ENCODE measurements around the gene RNF144B. TPM values are rescaled to one million over a fixed set of nuclear protein-coding genes. Genes with fewer than 3 reads are reported as not detected.

Gene RNF144B
- total and polyA plus RNA-seq, 2 of the 13 experiments (the other 11 are each of a cell fraction or from before 2014, with no cell fraction given): 1.8 to 4.3 TPM

- H3K4me2 ChIP-seq (ENCODE audit: low read depth, low read length): no peak overlapping the region
- no TSS peak for BruUV-seq (replicated peaks)
- POLR2A ChIA-PET: interaction anchor here (0.9 kb wide), 1 partner anchor 9 kb away, joined by 5 read pairs; the partner anchor contains the start of gene RNF144B
- H3K9ac ChIP-seq (ENCODE audit: insufficient read depth, low read depth, low read length): no peak overlapping the region
- no peak overlapping the region for H3K27ac ChIP-seq (ENCODE audit: extremely low read length, insufficient read depth, low read length)
- H3K4me3 ChIP-seq (replicated peaks in 1 of 3; ENCODE audit: insufficient read depth in 1 of 3, low read depth in 2 of 3, low read length in 3 of 3): no peak overlapping the region
- CTCF ChIA-PET (ENCODE audit: low intra/inter-chr PET ratio, low total read pairs): no interaction called here
- H3K9me3 ChIP-seq (ENCODE audit: low read length): no peaks in the 10 kb centered on the region
- peaks cover 1% of the 10 kb centered on the region for H3K4me1 ChIP-seq (ENCODE audit: insufficient read depth, low read length)
- DNase-seq (ENCODE audit: low spot score) (no peak), FAIRE-seq (no peak), ATAC-seq (no peak)
- H4K20me1 ChIP-seq (ENCODE audit: insufficient read depth, low read length): no peaks in the 10 kb centered on the region
- no peaks in the 10 kb centered on the region for H3K27me3 ChIP-seq (ENCODE audit: control insufficient read depth in 1 of 2, insufficient read depth in 2 of 2, low read length in 2 of 2)
- H2AFZ ChIP-seq (ENCODE audit: low read length): no peak overlapping the region
- intact Hi-C loops (cut with micrococcal nuclease; ENCODE audit: unreplicated experiment): no loop called here
- 94% methylated on average over 1 of the region's 1 CpG for WGBS (ENCODE audit: low lambda C conversion rate)
- H3K36me3 ChIP-seq (replicated peaks in 1 of 2; ENCODE audit: control insufficient read depth in 1 of 2, insufficient read depth in 2 of 2, low read length in 2 of 2): peaks cover 0 to 9% of the 10 kb centered on the region in 2 experiments; a peak in 3 of 5 replicates
- in situ Hi-C loops (cut with HindIII; ENCODE audit: extremely low pct_ligation_motif_present, low pct_unique_long_range_greater_than_20kb): no loop called here
- no peaks in the 10 kb centered on the region for H3K79me2 ChIP-seq (ENCODE audit: insufficient read depth, low read length)
- TF ChIP-seq ZC3H4 (CRISPR knock-in tag; IDR thresholded peaks at IDR 0.05; ENCODE audit: borderline replicate concordance) (no peak), TRAFD1 (CRISPR knock-in tag; IDR thresholded peaks at IDR 0.05; ENCODE audit: borderline replicate concordance) (no peak), PPARG (CRISPR knock-in tag; conservative IDR thresholded peaks at IDR 0.05) (no peak), PLSCR1 (CRISPR knock-in tag; IDR thresholded peaks at IDR 0.05; ENCODE audit: borderline replicate concordance) (no peak), TBX2 (CRISPR knock-in tag; IDR thresholded peaks at IDR 0.05; ENCODE audit: borderline replicate concordance) (no peak), SALL2 (CRISPR knock-in tag; IDR thresholded peaks at IDR 0.05) (no peak), HHEX (CRISPR knock-in tag; IDR thresholded peaks at IDR 0.05) (no peak), RERE (CRISPR knock-in tag; IDR thresholded peaks at IDR 0.05; ENCODE audit: low read depth) (no peak), ZFX (CRISPR knock-in tag; IDR thresholded peaks at IDR 0.05; ENCODE audit: low read depth) (no peak), HOXD1 (CRISPR knock-in tag; IDR thresholded peaks at IDR 0.05) (no peak), ZNF274 (CRISPR knock-in tag; IDR thresholded peaks at IDR 0.05) (no peak), GRHL1 (CRISPR knock-in tag; conservative IDR thresholded peaks at IDR 0.05) (no peak), ZNF704 (CRISPR knock-in tag; IDR thresholded peaks at IDR 0.05; ENCODE audit: borderline replicate concordance) (no peak)
Observed at GRCh38 chr6:18395856-18396197, 8.7 kb downstream of the RNF144B start.
